ENCODE results near the gene TCFL5. TPM values are rescaled to one million over a fixed set of nuclear protein-coding genes. Genes with fewer than 3 reads are reported as not detected.

Gene TCFL5
- total RNA-seq, 3 donors from 2014 or later = 4.4 to 4.9 (median 4.5) TPM

DNA sequence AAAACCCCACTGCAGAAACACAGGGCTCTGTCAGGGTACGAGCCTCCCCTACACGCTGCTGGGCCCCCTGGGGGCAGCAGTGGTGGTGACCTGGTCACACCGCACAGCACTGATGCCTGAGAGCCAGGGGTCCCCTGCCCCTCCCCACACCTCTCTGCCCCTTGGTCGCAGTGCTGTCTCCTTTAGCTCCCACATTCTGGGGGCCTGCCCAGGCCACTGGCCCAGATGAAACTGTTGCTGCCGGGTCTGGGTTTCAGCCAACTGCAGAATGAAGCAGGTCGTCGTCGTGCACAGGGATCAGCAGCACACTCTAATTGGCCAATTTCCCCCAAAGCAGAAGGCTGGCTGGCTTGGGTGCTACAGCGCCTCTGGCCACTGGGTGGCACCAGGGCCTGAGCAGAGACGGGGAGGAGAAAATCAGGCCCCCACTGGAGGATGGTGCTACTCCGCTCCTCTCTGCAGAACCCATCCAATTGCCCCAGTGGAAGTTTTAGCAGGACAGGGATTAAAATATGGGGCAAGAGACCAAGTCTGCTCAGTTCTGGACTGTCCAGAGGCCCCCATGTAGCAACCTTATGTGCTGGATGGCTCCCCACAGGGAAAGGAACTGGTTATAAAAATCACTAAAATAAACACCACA, 38.5 kb upstream of the TCFL5 start:
- Mint-ChIP-seq H3K4me3 (no peak overlapping the region), H3K9me3 (no peaks in the 10 kb centered on the region), H3K27me3 (ENCODE audit: low read depth) (no peaks in the 10 kb centered on the region), H3K4me1 (ENCODE audit: low read depth) (peaks cover 27% of the 10 kb centered on the region), H3K36me3 (ENCODE audit: insufficient read depth) (peaks cover 20% of the 10 kb centered on the region)
- ATAC-seq (peak; percentile 90 to 92), DNase-seq (peak; percentile 68)

DNA sequence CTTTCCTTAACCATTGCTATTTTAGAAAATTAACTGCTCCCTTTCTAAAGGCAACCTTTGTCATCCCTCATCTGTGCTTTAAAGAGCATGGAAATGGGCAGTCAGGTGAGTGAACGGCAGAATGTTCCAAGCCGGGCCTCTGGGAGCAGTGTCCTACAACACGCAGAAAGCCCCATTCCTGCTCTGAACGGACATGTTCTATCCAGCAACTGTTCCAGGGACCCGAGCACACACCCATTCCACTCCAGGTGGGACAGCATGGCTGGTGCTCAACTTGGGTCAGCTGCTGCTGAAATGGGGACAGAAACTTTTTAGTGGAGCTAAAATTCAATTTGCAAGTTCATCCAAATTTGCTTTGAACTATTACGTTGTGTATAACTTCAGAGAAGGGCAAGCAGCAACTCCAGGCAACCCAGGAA, 38.0 kb upstream of the TCFL5 start:
- peaks cover 27% of the 10 kb centered on the region for H3K4me1 Mint-ChIP-seq (ENCODE audit: low read depth)
- ATAC-seq (no peak), DNase-seq (no peak)
- no peaks in the 10 kb centered on the region for H3K27me3 Mint-ChIP-seq (ENCODE audit: low read depth)
- peaks cover 16% of the 10 kb centered on the region for H3K36me3 Mint-ChIP-seq (ENCODE audit: insufficient read depth)
- H3K4me3 Mint-ChIP-seq = no peak overlapping the region
- H3K9me3 Mint-ChIP-seq = no peaks in the 10 kb centered on the region

DNA sequence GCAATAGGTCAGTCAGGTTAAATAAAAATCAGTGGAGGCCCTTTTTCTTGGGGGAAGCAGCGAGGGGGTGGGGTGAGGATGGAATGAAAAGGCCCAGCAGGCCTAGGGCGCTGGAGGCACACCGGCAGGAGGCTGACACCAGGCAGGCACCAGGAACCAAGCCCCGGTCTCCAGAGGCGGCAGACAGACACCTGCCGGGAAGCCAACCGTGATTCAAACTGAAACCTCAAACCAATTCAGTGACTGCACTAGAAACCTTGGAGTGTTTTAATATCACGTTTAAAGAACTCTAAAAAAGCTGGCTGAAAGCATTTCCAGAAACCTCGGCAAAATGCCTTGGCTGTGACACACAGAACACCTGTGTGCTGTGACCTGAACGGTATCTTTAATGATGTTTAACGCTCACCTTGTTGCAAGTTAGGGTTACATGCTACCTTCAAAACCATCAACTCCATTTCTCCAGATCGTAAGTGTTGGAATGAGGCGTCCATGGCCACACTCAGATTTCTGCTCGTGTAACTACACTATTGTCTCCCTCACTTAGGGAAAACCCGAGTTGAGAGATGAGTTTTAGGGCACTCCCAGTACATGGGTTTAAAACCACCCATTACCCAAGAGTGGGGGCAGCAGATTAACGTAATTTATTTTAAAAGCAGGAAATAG, 37.5 kb upstream of the TCFL5 start:
- ATAC-seq = peak in 1 of 2 donors; percentile 46
- Mint-ChIP-seq H3K36me3 (ENCODE audit: insufficient read depth) (peaks cover 16% of the 10 kb centered on the region), H3K4me3 (peak overlapping the region; percentile 37), H3K4me1 (ENCODE audit: low read depth) (peaks cover 27% of the 10 kb centered on the region), H3K9me3 (no peaks in the 10 kb centered on the region), H3K27me3 (ENCODE audit: low read depth) (no peaks in the 10 kb centered on the region)
- no peak for DNase-seq

DNA sequence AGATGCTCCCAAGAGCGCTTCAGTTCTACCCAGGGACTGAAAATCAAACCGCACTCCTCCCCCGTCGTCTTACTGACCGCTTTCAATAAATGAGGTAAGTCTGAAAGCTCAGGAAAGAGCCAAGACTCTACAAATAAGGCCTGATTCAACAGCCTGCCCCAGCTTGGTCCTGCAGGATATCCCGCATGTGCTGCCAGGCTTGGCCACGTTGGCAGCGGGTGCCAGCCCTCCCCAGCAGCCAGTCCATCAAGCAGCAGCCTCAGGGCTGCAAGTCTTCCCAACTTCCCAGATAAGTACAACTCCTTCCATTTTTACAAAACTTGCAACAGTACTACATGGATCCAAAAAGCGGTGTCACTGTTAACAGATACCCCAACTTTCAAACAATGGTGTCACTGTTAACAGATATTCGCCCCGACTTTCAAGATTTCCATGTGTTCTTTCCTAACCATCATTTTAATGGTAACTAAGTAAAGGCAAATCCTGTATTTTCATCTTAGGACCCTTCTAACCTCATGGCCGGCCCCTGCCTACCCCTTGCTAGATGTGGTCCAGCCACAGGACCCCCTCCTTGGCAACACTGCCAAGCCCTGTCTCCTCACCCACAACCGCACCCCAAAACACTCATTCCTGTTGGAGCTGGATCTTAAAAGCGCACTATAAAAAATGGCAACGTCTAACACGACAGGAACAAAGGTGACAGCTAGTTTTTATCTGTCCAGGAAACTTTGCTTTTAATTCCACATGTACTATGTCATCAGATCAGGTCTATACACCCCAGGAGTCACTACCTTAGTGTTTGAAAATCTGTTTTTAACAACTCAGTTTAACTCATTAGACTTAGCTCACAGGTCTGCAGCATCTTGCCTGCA, 36.7 kb upstream of the TCFL5 start:
- H3K4me1 Mint-ChIP-seq (ENCODE audit: low read depth) = peaks cover 28% of the 10 kb centered on the region
- no peaks in the 10 kb centered on the region for H3K27me3 Mint-ChIP-seq (ENCODE audit: low read depth)
- no peak overlapping the region for H3K4me3 Mint-ChIP-seq
- ATAC-seq (no peak), DNase-seq (no peak)
- H3K9me3 Mint-ChIP-seq = no peaks in the 10 kb centered on the region
- H3K36me3 Mint-ChIP-seq (ENCODE audit: insufficient read depth) = peaks cover 17% of the 10 kb centered on the region

DNA sequence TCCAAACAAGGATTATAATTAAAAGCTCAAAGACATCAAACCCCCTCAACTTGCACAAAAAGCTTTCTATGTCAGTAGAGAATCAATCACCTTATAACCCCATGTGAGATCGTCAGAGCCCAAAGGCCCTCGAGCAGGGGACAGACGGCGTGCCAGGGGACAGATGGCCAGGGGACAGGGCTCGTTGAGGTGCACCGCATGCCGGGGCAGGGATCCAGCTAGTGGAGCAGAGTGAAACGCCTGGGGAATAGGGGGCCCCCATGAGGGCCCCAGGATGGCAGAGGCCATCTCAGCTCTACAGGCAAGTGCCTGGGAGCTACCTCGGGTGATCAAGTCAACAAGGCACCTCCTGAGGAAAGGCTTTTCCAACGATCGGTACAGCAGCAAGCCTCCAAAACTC, 36.0 kb upstream of the TCFL5 start:
- DNase-seq (no peak), ATAC-seq (no peak)
- Mint-ChIP-seq H3K36me3 (ENCODE audit: insufficient read depth) (peaks cover 21% of the 10 kb centered on the region), H3K4me3 (no peak overlapping the region), H3K27me3 (ENCODE audit: low read depth) (no peaks in the 10 kb centered on the region), H3K4me1 (ENCODE audit: low read depth) (peaks cover 33% of the 10 kb centered on the region), H3K9me3 (no peaks in the 10 kb centered on the region)

DNA sequence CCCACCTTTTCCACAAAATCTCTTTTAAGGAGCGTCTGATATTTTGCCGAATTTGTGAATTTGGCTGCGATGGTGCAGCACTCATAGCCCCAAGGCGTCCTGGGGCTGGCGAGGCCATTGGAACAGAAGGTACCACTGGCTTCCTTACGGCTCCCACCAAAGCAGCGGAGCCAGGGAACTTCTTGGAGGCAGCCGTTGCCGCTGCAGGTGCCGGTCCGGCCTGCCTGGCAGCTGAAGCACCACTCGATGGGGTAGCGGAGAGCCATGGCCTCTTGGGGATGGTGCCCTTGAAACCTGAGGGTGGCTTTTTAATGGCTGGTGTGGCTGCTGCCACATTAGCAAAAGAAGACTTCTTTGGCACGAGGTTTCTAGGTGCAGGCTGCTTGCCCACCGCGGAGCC, 34.9 kb upstream of the TCFL5 start:
- Mint-ChIP-seq H3K4me1 (ENCODE audit: low read depth) (peaks cover 43% of the 10 kb centered on the region), H3K4me3 (no peak overlapping the region), H3K9me3 (no peaks in the 10 kb centered on the region), H3K27me3 (ENCODE audit: low read depth) (no peaks in the 10 kb centered on the region), H3K36me3 (ENCODE audit: insufficient read depth) (peaks cover 26% of the 10 kb centered on the region)
- ATAC-seq = no peak
- no peak for DNase-seq

DNA sequence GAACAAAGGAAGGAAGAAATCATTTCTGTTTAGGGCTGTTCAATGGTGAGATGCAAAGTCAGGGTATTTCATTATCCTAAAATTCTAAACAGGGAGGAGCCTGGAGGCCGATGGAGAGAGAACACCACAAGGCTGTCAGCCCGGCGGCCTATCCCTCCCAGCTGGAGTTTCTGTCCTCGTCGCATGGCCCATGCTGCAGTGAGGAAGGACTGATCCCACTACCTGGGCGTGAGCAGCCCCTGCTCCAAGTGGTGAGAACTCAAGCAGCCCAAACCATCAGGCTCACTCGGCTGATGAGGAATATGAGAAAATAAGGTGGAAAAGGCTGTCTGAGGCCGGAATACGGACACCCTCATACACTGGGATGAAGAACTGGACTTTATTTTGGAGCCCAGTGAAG, 33.9 kb upstream of the TCFL5 start:
- no peaks in the 10 kb centered on the region for H3K9me3 Mint-ChIP-seq
- no peak for ATAC-seq
- no peak for DNase-seq
- H3K27me3 Mint-ChIP-seq (ENCODE audit: low read depth) = no peaks in the 10 kb centered on the region
- no peak overlapping the region for H3K4me3 Mint-ChIP-seq
- H3K36me3 Mint-ChIP-seq (ENCODE audit: insufficient read depth) = peaks cover 36% of the 10 kb centered on the region
- peaks cover 52% of the 10 kb centered on the region for H3K4me1 Mint-ChIP-seq (ENCODE audit: low read depth)

DNA sequence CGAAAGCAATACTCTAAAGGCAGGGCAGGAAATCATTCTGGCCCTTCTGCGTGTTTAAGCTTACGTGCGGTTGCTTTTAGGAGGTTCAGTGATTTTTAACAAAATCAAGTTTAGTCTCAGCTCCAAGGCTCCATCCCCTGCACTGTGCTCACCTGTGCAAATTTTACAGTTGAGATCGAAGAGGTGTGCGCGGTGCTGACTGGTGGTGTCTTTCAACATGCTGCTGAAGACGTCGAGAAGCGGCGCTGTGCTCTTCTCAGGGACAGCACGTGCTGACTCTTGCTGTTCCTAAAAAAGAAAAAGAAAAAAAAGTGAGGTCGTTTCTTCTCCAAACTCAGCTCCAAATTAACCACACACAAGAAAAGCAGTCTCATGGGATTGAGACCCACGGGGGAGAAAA, 32.6 kb upstream of the TCFL5 start:
- DNase-seq (no peak), ATAC-seq (no peak)
- H3K4me3 Mint-ChIP-seq = no peak overlapping the region
- peaks cover 41% of the 10 kb centered on the region for H3K4me1 Mint-ChIP-seq (ENCODE audit: low read depth)
- peaks cover 36% of the 10 kb centered on the region for H3K36me3 Mint-ChIP-seq (ENCODE audit: insufficient read depth)
- H3K27me3 Mint-ChIP-seq (ENCODE audit: low read depth) = no peaks in the 10 kb centered on the region
- no peaks in the 10 kb centered on the region for H3K9me3 Mint-ChIP-seq

DNA sequence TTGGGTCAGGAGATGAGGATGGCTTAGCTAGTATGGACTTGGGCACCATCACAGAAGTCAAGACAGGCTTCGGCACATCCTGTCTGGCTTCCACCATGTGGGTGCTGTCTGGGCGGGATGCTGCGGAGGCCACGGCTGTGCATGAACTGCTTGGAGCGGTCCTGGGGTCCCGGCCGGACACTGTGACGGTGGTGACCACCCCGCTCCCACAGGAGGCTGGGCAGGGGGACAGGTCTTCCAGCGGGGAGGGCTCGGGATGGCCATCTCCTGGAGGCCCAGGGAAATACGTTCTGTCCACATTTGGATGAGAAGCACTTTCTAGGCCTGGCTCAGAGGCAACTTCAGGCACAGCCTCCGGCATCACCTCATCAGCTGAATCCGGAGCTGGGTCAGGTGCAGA, 32.1 kb upstream of the TCFL5 start:
- no peak for DNase-seq
- Mint-ChIP-seq H3K4me1 (ENCODE audit: low read depth) (peaks cover 35% of the 10 kb centered on the region), H3K4me3 (no peak overlapping the region), H3K36me3 (ENCODE audit: insufficient read depth) (peaks cover 36% of the 10 kb centered on the region), H3K27me3 (ENCODE audit: low read depth) (no peaks in the 10 kb centered on the region), H3K9me3 (no peaks in the 10 kb centered on the region)
- no peak for ATAC-seq

DNA sequence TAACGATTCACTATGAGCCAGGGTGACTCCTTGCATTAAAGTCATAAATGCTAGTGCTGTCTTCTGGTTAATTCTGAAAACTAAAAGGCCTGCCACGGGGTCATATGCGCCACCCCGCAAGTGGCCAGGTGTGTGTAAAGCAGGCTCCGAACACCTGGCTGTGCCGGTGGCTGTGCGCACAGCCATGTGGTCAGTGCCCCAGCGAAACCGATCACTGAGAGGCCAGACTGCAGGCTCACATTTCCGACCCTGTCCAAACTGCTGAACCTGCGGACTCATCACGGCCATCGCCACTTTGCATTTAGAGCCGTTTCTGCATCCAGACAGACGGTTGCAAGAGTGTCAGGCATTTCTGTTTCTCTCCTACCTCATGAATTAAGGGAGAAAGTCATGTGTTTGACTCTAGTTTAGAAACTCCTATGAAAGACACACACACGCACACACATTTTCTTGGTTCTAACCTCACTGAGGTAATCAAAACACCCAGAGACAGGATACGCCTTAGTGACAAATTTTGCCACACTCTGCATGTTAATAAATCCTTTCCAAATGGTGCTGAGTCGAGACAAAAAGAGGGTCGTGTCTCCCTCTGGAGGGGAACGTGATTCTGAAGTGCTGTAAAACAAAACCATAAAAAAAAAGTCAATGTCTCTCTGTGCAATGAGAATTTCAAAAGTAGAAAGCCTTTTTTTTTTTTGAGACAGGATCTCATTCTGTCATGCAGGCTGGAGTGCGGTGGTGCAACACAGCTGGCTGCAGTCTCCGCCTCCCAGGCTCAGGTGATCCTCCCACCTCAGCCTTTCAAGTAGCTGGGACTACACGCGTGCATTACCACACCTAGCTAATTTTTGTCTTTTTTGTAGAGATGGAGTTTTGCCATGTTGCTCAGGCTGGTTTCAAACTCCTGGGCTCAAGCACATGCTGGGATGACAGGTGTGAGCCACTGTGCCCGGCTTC, 31.0 kb upstream of the TCFL5 start:
- H3K9me3 Mint-ChIP-seq = no peaks in the 10 kb centered on the region
- no peaks in the 10 kb centered on the region for H3K27me3 Mint-ChIP-seq (ENCODE audit: low read depth)
- DNase-seq = no peak
- no peak overlapping the region for H3K4me3 Mint-ChIP-seq
- peaks cover 28% of the 10 kb centered on the region for H3K4me1 Mint-ChIP-seq (ENCODE audit: low read depth)
- H3K36me3 Mint-ChIP-seq (ENCODE audit: insufficient read depth) = peaks cover 40% of the 10 kb centered on the region
- peak in 1 of 2 donors; percentile 69 for ATAC-seq

DNA sequence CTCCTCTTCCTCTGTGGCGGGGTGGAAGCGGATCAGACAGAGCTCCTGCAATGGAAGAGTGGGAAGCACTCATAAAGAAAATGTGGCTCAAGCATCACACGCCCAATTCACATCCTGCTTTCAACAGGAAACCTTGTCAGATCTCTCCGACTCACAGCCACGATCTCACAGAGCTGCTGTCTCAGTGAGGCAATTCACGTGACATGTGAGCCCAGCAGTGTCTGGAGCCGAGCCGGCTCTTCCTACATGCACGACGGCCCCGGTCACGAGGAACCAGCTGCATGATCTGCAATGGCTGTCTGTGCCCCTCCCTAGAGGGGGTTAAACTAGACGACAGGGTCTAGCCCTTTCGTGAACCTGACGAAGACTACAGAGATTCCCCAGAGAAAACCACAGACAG, 29.5 kb upstream of the TCFL5 start:
- ATAC-seq = peak in 1 of 2 donors; percentile 55
- peaks cover 30% of the 10 kb centered on the region for H3K4me1 Mint-ChIP-seq (ENCODE audit: low read depth)
- H3K4me3 Mint-ChIP-seq = no peak overlapping the region
- no peaks in the 10 kb centered on the region for H3K27me3 Mint-ChIP-seq (ENCODE audit: low read depth)
- H3K9me3 Mint-ChIP-seq = no peaks in the 10 kb centered on the region
- H3K36me3 Mint-ChIP-seq (ENCODE audit: insufficient read depth) = peaks cover 43% of the 10 kb centered on the region
- DNase-seq = no peak

DNA sequence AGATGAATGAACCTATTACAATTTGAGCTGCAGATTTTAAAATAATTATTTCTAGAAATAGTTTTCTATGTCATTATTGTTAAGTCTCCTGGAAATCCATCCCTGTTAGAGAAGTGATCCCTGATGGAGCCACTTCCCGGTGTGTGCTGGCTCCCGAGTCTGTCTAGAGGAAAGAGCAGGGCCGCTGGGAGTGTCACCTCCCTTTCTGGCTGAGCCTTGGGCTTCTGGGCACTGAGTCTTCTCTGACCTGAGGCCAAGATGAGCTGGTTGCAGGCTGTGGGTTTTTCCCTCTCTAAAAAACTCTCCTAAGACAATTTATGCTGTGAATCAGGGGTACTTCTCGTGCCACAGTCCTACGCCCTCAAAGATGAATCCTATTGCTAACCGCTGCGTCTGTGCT, 28.8 kb upstream of the TCFL5 start:
- H3K4me1 Mint-ChIP-seq (ENCODE audit: low read depth) = peaks cover 30% of the 10 kb centered on the region
- H3K27me3 Mint-ChIP-seq (ENCODE audit: low read depth) = no peaks in the 10 kb centered on the region
- H3K4me3 Mint-ChIP-seq = no peak overlapping the region
- ATAC-seq (no peak), DNase-seq (no peak)
- H3K9me3 Mint-ChIP-seq = no peaks in the 10 kb centered on the region
- H3K36me3 Mint-ChIP-seq (ENCODE audit: insufficient read depth) = peaks cover 43% of the 10 kb centered on the region

DNA sequence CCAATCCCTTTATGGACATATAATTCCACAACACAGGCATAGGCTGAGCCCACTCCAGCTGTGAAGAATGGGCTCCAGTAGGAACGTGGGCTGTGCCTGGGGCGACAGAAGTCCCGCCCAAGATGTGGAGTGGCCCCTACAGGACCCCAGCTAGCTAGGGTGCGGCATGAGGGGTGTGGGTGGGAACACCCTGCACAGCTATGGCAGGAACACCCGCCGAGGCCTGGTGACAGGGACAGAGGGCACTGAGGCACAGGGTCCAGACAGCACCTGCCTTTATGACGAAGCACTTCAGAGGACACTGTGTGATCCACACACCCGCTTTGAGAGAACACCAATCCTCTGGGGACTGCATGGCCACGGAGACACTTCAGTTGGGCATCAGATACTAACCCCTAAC, 28.2 kb upstream of the TCFL5 start:
- H3K4me1 Mint-ChIP-seq (ENCODE audit: low read depth) = peaks cover 30% of the 10 kb centered on the region
- peaks cover 39% of the 10 kb centered on the region for H3K36me3 Mint-ChIP-seq (ENCODE audit: insufficient read depth)
- ATAC-seq = no peak
- H3K27me3 Mint-ChIP-seq (ENCODE audit: low read depth) = no peaks in the 10 kb centered on the region
- H3K4me3 Mint-ChIP-seq = no peak overlapping the region
- DNase-seq = no peak
- no peaks in the 10 kb centered on the region for H3K9me3 Mint-ChIP-seq

DNA sequence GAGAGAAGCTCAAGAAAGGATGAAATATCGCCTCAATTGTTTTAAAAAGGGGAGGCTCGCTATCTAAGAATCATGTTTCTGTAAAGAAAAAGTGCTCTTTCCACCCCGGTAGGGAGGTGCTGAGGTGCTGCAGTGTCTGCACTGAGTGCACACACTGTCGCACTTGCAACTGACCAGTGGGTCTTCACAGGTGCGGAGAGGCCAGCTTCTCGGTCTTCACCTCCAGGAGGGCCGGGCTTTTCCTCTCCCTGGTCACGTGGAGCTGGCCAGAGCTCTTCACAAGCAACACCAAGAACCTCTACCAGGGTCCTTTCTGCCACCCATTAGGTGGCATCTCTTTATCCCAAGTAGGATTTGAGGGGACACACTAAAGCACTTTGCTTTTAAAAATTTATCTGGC, 27.8 kb upstream of the TCFL5 start:
- Mint-ChIP-seq H3K36me3 (ENCODE audit: insufficient read depth) (peaks cover 39% of the 10 kb centered on the region), H3K4me1 (ENCODE audit: low read depth) (peaks cover 30% of the 10 kb centered on the region)

More for the DNA sequence above, 27.8 kb upstream of the TCFL5 start:
- Mint-ChIP-seq H3K27me3 (ENCODE audit: low read depth) (no peaks in the 10 kb centered on the region), H3K9me3 (no peaks in the 10 kb centered on the region), H3K4me3 (no peak overlapping the region)
- DNase-seq (no peak), ATAC-seq (no peak)
